ENCODE data around the gene C2orf68.
A peak's percentile ranks its signal among the peaks of the same experiment; 100 is the strongest.

Gene C2orf68

DNA sequence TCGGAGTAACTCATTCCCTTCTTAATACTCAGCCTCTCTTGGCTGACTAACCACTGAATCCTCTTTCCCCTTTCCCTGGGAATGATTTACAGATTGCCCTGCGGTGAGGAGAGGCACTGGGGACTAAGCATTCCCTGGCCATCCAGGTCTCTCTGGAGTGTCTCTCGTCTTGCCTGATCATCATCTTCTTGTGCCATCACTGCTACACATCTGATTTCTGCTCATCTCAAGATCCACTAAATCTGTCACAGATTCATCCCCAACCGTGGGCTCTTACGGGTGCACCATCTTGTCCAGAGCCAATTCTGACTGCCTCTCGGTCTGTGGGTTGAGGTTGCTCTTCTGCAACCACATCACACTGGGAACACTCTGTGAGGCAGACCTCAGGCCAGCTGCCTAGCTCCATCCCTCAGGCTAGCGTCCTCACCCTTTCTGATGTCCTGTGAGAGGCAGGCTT is 44.1 kb upstream of the C2orf68 start:
- no peak overlapping the region for H3K4me3 ChIP-seq (replicated peaks; ENCODE audit: insufficient read depth, low read length)
- DNase-seq (ENCODE audit: low read depth in 1 of 2, low spot score in 1 of 2) = no peak
- TF ChIP-seq SPI1 (IDR thresholded peaks at IDR 0.05; ENCODE audit: borderline replicate concordance, low read depth) (no peak), POLR2AphosphoS5 (IDR thresholded peaks at IDR 0.05; ENCODE audit: low read depth) (no peak), REST (IDR thresholded peaks at IDR 0.05; ENCODE audit: insufficient replicate concordance, low read depth) (no peak), CTCF (IDR thresholded peaks at IDR 0.05; ENCODE audit: insufficient read depth, low read length) (no peak), GABPA (IDR thresholded peaks at IDR 0.05; ENCODE audit: low read depth) (no peak)
- no peaks in the 10 kb centered on the region for H3K27me3 ChIP-seq (ENCODE audit: insufficient read depth, poor library complexity, severe bottlenecking)
- H3K27ac ChIP-seq (replicated peaks) = no peak overlapping the region

DNA sequence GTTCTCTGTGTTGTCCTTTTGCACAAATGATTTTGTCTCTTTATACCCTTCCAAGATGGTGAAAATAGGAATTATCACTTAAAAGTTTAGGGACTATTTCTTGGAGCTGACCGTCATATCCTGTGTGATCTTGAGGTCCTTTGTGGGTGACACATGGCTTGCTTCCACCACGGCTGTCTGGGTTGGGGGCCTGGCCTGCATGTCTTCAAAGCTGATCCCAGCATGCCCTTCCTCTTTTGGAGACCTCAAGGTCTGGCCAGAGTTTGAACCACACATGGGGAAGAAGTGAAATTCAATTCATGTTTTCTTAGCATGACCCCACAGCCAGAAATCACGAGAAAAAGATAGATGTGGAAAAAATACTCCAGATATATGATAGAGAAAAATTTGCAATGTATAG is 42.1 kb upstream of the C2orf68 start:
- H3K27ac ChIP-seq (replicated peaks) = no peak overlapping the region
- H3K4me3 ChIP-seq (replicated peaks; ENCODE audit: insufficient read depth, low read length) = no peak overlapping the region
- peak in 1 of 2 experiments; percentile 69 for DNase-seq (ENCODE audit: low read depth in 1 of 2, low spot score in 1 of 2)

GRCh38 chr2:85652056-85652455 is 40.2 kb upstream of the C2orf68 start:
- Histone ChIP-seq H3K27me3 (ENCODE audit: insufficient read depth, poor library complexity, severe bottlenecking) (no peaks in the 10 kb centered on the region), H3K4me3 (replicated peaks; ENCODE audit: insufficient read depth, low read length) (no peak overlapping the region), H3K27ac (replicated peaks) (no peak overlapping the region)
- TF ChIP-seq POLR2AphosphoS5 (IDR thresholded peaks at IDR 0.05; ENCODE audit: low read depth) (no peak), GABPA (IDR thresholded peaks at IDR 0.05; ENCODE audit: low read depth) (no peak), CTCF (IDR thresholded peaks at IDR 0.05; ENCODE audit: insufficient read depth, low read length) (no peak), REST (IDR thresholded peaks at IDR 0.05; ENCODE audit: insufficient replicate concordance, low read depth) (no peak), SPI1 (IDR thresholded peaks at IDR 0.05; ENCODE audit: borderline replicate concordance, low read depth) (no peak)
- no peak for DNase-seq (ENCODE audit: low read depth in 1 of 2, low spot score in 1 of 2)

More for the DNA sequence above, 42.1 kb upstream of the C2orf68 start:
- no peaks in the 10 kb centered on the region for H3K27me3 ChIP-seq (ENCODE audit: insufficient read depth, poor library complexity, severe bottlenecking)
- TF ChIP-seq GABPA (IDR thresholded peaks at IDR 0.05; ENCODE audit: low read depth) (no peak), SPI1 (IDR thresholded peaks at IDR 0.05; ENCODE audit: borderline replicate concordance, low read depth) (peak; percentile 80), CTCF (IDR thresholded peaks at IDR 0.05; ENCODE audit: insufficient read depth, low read length) (no peak), REST (IDR thresholded peaks at IDR 0.05; ENCODE audit: insufficient replicate concordance, low read depth) (no peak)

All from HL-60 (cell line).